ENCODE results near the gene PLXNB1.

DNA sequence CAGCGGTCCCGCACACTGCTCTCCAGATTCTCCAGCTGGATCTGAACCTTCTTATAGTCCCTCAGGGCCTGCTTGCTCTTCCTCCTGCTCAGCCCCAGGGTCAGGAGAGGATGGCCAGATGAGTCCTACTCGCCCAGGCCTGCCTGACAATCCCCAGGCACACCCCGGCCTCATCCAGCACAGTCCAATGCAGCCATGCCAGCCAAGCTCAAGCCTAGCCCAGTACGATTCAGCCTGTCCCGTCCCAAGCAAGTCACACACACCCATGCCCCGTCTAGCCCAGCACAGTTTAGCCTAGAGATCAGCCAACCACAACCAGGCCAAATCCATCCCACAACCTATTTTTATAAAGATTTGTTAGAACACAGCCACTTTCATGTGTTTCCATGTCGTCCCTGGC is 16.8 kb downstream of the PLXNB1 start:
- TF ChIP-seq, protein P1, sequence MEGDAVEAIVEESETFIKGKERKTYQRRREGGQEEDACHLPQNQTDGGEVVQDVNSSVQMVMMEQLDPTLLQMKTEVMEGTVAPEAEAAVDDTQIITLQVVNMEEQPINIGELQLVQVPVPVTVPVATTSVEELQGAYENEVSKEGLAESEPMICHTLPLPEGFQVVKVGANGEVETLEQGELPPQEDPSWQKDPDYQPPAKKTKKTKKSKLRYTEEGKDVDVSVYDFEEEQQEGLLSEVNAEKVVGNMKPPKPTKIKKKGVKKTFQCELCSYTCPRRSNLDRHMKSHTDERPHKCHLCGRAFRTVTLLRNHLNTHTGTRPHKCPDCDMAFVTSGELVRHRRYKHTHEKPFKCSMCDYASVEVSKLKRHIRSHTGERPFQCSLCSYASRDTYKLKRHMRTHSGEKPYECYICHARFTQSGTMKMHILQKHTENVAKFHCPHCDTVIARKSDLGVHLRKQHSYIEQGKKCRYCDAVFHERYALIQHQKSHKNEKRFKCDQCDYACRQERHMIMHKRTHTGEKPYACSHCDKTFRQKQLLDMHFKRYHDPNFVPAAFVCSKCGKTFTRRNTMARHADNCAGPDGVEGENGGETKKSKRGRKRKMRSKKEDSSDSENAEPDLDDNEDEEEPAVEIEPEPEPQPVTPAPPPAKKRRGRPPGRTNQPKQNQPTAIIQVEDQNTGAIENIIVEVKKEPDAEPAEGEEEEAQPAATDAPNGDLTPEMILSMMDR (conservative IDR thresholded peaks at IDR 0.05; ENCODE audit: low read depth in 2 of 2): no peak
- no peak for TF ChIP-seq POLR2AphosphoS5 (IDR thresholded peaks at IDR 0.05; ENCODE audit: low read depth)
- no peak for TF ChIP-seq EZH2 (IDR thresholded peaks at IDR 0.05; ENCODE audit: low read depth, unreplicated experiment)
- TF ChIP-seq, protein P2, sequence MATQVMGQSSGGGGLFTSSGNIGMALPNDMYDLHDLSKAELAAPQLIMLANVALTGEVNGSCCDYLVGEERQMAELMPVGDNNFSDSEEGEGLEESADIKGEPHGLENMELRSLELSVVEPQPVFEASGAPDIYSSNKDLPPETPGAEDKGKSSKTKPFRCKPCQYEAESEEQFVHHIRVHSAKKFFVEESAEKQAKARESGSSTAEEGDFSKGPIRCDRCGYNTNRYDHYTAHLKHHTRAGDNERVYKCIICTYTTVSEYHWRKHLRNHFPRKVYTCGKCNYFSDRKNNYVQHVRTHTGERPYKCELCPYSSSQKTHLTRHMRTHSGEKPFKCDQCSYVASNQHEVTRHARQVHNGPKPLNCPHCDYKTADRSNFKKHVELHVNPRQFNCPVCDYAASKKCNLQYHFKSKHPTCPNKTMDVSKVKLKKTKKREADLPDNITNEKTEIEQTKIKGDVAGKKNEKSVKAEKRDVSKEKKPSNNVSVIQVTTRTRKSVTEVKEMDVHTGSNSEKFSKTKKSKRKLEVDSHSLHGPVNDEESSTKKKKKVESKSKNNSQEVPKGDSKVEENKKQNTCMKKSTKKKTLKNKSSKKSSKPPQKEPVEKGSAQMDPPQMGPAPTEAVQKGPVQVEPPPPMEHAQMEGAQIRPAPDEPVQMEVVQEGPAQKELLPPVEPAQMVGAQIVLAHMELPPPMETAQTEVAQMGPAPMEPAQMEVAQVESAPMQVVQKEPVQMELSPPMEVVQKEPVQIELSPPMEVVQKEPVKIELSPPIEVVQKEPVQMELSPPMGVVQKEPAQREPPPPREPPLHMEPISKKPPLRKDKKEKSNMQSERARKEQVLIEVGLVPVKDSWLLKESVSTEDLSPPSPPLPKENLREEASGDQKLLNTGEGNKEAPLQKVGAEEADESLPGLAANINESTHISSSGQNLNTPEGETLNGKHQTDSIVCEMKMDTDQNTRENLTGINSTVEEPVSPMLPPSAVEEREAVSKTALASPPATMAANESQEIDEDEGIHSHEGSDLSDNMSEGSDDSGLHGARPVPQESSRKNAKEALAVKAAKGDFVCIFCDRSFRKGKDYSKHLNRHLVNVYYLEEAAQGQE (IDR thresholded peaks at IDR 0.05; ENCODE audit: unreplicated experiment): no peak
- no peak for TF ChIP-seq STAT1 (IDR thresholded peaks at IDR 0.05; ENCODE audit: unreplicated experiment)
- TF ChIP-seq CREB1 (CRISPR knock-in tag; IDR thresholded peaks at IDR 0.05; ENCODE audit: low read depth): no peak
- no peak for TF ChIP-seq EZH2phosphoT487 (IDR thresholded peaks at IDR 0.05; ENCODE audit: unreplicated experiment)
- no peak for TF ChIP-seq JUNB (IDR thresholded peaks at IDR 0.05; ENCODE audit: unreplicated experiment)

Measured in GM23338 (cell line).